Trophoblast cell (in vitro differentiated cells and primary cell): Measurements from ENCODE around the gene MKLN1.
A peak's percentile ranks its signal among the peaks of the same experiment; 100 is the strongest.

ENCODE experiments used
- DNase-seq, 2 donors: peaks; one replicate each; pipeline ENCODE4 v3.0.0-alpha.2; 2016
- H2AFZ ChIP-seq: 2 replicates; pipeline ENCODE4 v1.6.1; 2013; ENCODE audit warnings: low read length, moderate library complexity, mild to moderate bottlenecking; ENCODE audit not compliant: insufficient read depth, poor library complexity
- H2AK5ac ChIP-seq: 2 replicates; pipeline ENCODE4 v1.6.1; 2013; ENCODE audit warnings: mild to moderate bottlenecking, low read length
- H2BK120ac ChIP-seq: 2 replicates; pipeline ENCODE4 v1.6.1; 2013; ENCODE audit warnings: low read length, mild to moderate bottlenecking, moderate library complexity; ENCODE audit not compliant: insufficient read depth, poor library complexity
- H2BK12ac ChIP-seq: 2 replicates; pipeline ENCODE4 v1.6.1; 2013; ENCODE audit warnings: mild to moderate bottlenecking, low read length, moderate library complexity
- H2BK5ac ChIP-seq: 2 replicates; pipeline ENCODE4 v1.6.1; 2013; ENCODE audit warnings: low read length, low read depth, moderate library complexity, mild to moderate bottlenecking; ENCODE audit not compliant: poor library complexity
- H3K14ac ChIP-seq: 2 replicates; pipeline ENCODE4 v1.6.1; 2013; ENCODE audit warnings: mild to moderate bottlenecking, low read length
- H3K18ac ChIP-seq: 2 replicates; pipeline ENCODE4 v1.6.1; 2013; ENCODE audit warnings: mild to moderate bottlenecking, low read length
- H3K23ac ChIP-seq: 2 replicates; pipeline ENCODE4 v1.6.1; 2013; ENCODE audit warnings: low read length
- H3K27ac ChIP-seq: 2 replicates; pipeline ENCODE4 v1.5.1; 2013; ENCODE audit warnings: low read depth, mild to moderate bottlenecking, inconsistent platforms, low read length, moderate library complexity
- H3K27me3 ChIP-seq: 2 replicates; pipeline ENCODE4 v1.6.1; 2013; ENCODE audit warnings: inconsistent platforms, mild to moderate bottlenecking, low read length, moderate library complexity; ENCODE audit not compliant: insufficient read depth
- H3K36me3 ChIP-seq, 2 experiments: 1 replicate in 1 of 2; 2 replicates in 1 of 2; pipeline ENCODE4 v1.6.1; 2013; ENCODE audit warnings: low read length in 2 of 2, mild to moderate bottlenecking in 2 of 2, moderate library complexity in 1 of 2; ENCODE audit not compliant: insufficient read depth in 2 of 2, control insufficient read depth in 1 of 2
- H3K4ac ChIP-seq: 2 replicates; pipeline ENCODE4 v1.6.1; 2013; ENCODE audit warnings: low read depth, mild to moderate bottlenecking, low read length, moderate library complexity
- H3K4me1 ChIP-seq, 2 experiments: 1 replicate in 1 of 2; 2 replicates in 1 of 2; pipeline ENCODE4 v1.6.1; 2013; ENCODE audit warnings: low read length in 2 of 2, mild to moderate bottlenecking in 2 of 2, moderate library complexity in 1 of 2; ENCODE audit not compliant: insufficient read depth in 2 of 2, control insufficient read depth in 1 of 2
- H3K4me2 ChIP-seq: 2 replicates; pipeline ENCODE4 v1.6.1; 2013; ENCODE audit warnings: inconsistent platforms, mild to moderate bottlenecking, low read length, moderate library complexity
- H3K4me3 ChIP-seq: 2 replicates; pipeline ENCODE4 v1.5.1; 2013; ENCODE audit warnings: mild to moderate bottlenecking, low read depth, low read length, inconsistent platforms
- H3K79me1 ChIP-seq: one replicate; pipeline ENCODE4 v1.6.1; 2013; ENCODE audit warnings: low read length
- H3K79me2 ChIP-seq: 2 replicates; pipeline ENCODE4 v1.6.1; 2013; ENCODE audit warnings: low read length, mild to moderate bottlenecking; ENCODE audit not compliant: control insufficient read depth, insufficient read depth, poor library complexity
- H3K9ac ChIP-seq: 2 replicates; pipeline ENCODE4 v1.6.1; 2013; ENCODE audit warnings: mild to moderate bottlenecking, low read length
- H3K9me3 ChIP-seq: 2 replicates; pipeline ENCODE4 v1.6.1; 2013; ENCODE audit warnings: low read depth, mild to moderate bottlenecking, control low read depth, inconsistent platforms, low read length; ENCODE audit not compliant: insufficient read depth
- H4K12ac ChIP-seq: 2 replicates; pipeline ENCODE4 v1.6.1; 2013; ENCODE audit warnings: low read depth, mild to moderate bottlenecking, low read length, moderate library complexity
- H4K8ac ChIP-seq: 2 replicates; pipeline ENCODE4 v1.6.1; 2013; ENCODE audit warnings: low read depth, mild to moderate bottlenecking, low read length, moderate library complexity
- H4K91ac ChIP-seq: one replicate; pipeline ENCODE4 v1.6.1; 2013; ENCODE audit warnings: low read depth, mild to moderate bottlenecking, low read length, moderate library complexity
- WGBS: extraction: QIAGEN DNeasy Blood & Tissue Kit; methylation state at CpG from one replicate; pipeline ENCODE4 v1.1.7; 2013; ENCODE audit warnings: missing lambda C conversion rate; ENCODE audit not compliant: insufficient read length, insufficient coverage; ENCODE audit errors: extremely low coverage; 5-methylcytosine and 5-hydroxymethylcytosine counted together

The MKLN1 gene

DNA sequence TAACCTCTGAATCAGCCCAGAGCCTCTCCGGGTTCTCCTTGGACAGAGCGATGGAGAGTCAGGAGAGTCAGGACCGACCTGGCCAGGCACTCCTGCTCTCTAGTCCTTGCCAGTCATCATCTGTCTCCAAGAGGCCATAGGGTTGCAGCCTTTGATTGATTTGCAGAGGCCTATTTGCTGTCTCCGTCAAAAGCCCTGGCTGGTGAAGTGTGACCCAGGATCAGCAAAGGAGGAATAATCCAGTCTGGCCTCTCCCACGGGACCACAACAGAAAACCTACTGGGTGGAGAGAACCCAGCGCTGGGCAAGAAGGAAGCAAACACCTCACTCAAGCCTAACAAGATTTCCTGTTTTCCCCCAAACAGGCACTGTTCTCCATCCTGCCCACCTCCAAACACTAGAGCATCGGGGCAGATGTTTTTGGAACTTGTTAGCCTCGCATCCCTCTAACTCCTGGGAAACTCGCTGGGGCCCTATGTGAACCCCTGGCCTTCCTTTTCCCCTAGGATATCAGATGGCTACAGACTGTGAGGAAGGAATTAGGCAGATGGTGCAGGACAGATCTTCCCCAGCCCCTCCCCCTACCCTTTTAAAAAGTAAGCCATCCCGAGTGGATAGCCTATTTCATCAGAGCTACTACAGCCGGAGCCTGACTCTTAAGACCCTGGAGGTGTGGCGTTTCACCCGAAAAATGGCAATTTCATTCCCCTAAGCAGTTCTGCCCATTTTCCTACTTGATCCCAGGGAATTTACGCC lies 174.4 kb downstream of the MKLN1 start:
- Histone ChIP-seq H2BK120ac (no peak overlapping the region), H4K91ac (no peak overlapping the region), H2AK5ac (no peak overlapping the region), H3K79me1 (no peaks in the 10 kb centered on the region), H2AFZ (no peak overlapping the region), H3K4me2 (no peak overlapping the region), H2BK12ac (no peak overlapping the region), H2BK5ac (no peak overlapping the region), H3K9ac (no peak overlapping the region), H3K79me2 (no peaks in the 10 kb centered on the region), H3K27ac (no peak overlapping the region), H3K18ac (no peak overlapping the region), H3K4me3 (no peak overlapping the region), H3K9me3 (no peaks in the 10 kb centered on the region), H3K4me1 (no peaks in the 10 kb centered on the region), H3K36me3 (peaks cover 51 to 64% of the 10 kb centered on the region in 2 experiments), H3K27me3 (no peaks in the 10 kb centered on the region), H3K23ac (no peak overlapping the region), H3K4ac (no peak overlapping the region), H4K8ac (no peak overlapping the region), H3K14ac (no peak overlapping the region), H4K12ac (no peak overlapping the region)
- no peak for DNase-seq
- WGBS, result no CpG with 5 or more reads among the region's 14 CpGs

DNA sequence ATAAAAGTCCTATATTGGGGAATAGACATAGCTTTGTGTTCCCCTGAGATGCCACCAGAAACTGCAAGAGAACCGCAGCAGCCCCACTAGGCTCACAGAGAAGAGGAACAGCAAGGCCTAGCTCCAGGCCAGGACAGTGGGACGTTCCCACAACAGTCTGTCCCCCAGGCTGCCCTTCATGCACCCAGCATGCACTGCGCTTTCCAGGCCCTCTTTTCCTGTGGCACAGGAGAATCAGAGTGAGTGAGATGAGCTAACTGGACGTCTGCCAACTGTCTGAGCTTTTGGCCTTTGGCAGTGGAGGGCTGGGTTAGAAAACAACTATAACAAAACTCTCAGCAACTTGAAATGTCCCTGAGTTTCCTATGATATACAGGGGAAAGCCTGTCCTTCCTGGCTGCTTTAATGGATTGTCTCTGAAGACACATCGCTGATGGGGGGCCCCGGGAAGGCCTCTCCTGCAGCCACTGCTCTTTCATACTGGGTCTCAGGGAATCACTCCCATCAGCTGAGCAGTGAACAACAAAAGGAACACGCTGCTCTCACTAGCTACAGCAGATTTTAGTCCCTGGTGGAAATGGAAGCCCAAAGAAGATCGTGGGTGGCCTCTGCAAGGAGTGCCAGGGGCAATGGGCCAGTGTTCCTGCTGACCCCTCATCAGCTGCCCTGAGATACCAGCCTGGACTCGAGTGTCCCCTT lies 175.3 kb downstream of the MKLN1 start:
- peak overlapping the region; percentile 28 for H3K4me3 ChIP-seq
- H3K27ac ChIP-seq, result no peak overlapping the region
- H4K8ac ChIP-seq, result no peak overlapping the region
- no peak overlapping the region for H3K4me2 ChIP-seq
- no peaks in the 10 kb centered on the region for H3K27me3 ChIP-seq
- no peak for DNase-seq
- H4K12ac ChIP-seq, result no peak overlapping the region
- H3K9ac ChIP-seq, result no peak overlapping the region
- no peak overlapping the region for H3K4ac ChIP-seq
- H2BK12ac ChIP-seq, result no peak overlapping the region
- H3K79me2 ChIP-seq, result no peaks in the 10 kb centered on the region
- peaks cover 51 to 63% of the 10 kb centered on the region in 2 experiments for H3K36me3 ChIP-seq
- WGBS, result no CpG with 5 or more reads among the region's 9 CpGs
- no peak overlapping the region for H2BK5ac ChIP-seq
- H3K14ac ChIP-seq, result no peak overlapping the region
- H2BK120ac ChIP-seq, result no peak overlapping the region
- no peaks in the 10 kb centered on the region for H3K9me3 ChIP-seq
- no peaks in the 10 kb centered on the region for H3K79me1 ChIP-seq
- H3K18ac ChIP-seq, result no peak overlapping the region
- no peak overlapping the region for H2AK5ac ChIP-seq
- H2AFZ ChIP-seq, result no peak overlapping the region
- H3K4me1 ChIP-seq, result no peaks in the 10 kb centered on the region
- H3K23ac ChIP-seq, result no peak overlapping the region
- H4K91ac ChIP-seq, result no peak overlapping the region

GRCh38 chr7:131503639-131504038 lies 176.0 kb downstream of the MKLN1 start:
- no peak overlapping the region for H2BK120ac ChIP-seq
- no peak overlapping the region for H2AFZ ChIP-seq
- H4K91ac ChIP-seq, result no peak overlapping the region
- H3K4me2 ChIP-seq, result no peak overlapping the region
- no peak overlapping the region for H3K4me3 ChIP-seq
- H3K4me1 ChIP-seq, result no peaks in the 10 kb centered on the region
- no peak overlapping the region for H2AK5ac ChIP-seq
- no peaks in the 10 kb centered on the region for H3K79me2 ChIP-seq
- H2BK5ac ChIP-seq, result no peak overlapping the region
- H3K36me3 ChIP-seq, result peaks cover 51 to 64% of the 10 kb centered on the region in 2 experiments
- H4K8ac ChIP-seq, result no peak overlapping the region
- H3K14ac ChIP-seq, result no peak overlapping the region
- no peak for DNase-seq
- H4K12ac ChIP-seq, result no peak overlapping the region
- no peak overlapping the region for H3K4ac ChIP-seq
- no peaks in the 10 kb centered on the region for H3K79me1 ChIP-seq
- no peak overlapping the region for H3K27ac ChIP-seq
- H3K9ac ChIP-seq, result no peak overlapping the region
- no peak overlapping the region for H2BK12ac ChIP-seq
- no CpG with 5 or more reads among the region's 6 CpGs for WGBS
- no peak overlapping the region for H3K23ac ChIP-seq
- H3K18ac ChIP-seq, result no peak overlapping the region
- no peaks in the 10 kb centered on the region for H3K9me3 ChIP-seq
- no peaks in the 10 kb centered on the region for H3K27me3 ChIP-seq

DNA sequence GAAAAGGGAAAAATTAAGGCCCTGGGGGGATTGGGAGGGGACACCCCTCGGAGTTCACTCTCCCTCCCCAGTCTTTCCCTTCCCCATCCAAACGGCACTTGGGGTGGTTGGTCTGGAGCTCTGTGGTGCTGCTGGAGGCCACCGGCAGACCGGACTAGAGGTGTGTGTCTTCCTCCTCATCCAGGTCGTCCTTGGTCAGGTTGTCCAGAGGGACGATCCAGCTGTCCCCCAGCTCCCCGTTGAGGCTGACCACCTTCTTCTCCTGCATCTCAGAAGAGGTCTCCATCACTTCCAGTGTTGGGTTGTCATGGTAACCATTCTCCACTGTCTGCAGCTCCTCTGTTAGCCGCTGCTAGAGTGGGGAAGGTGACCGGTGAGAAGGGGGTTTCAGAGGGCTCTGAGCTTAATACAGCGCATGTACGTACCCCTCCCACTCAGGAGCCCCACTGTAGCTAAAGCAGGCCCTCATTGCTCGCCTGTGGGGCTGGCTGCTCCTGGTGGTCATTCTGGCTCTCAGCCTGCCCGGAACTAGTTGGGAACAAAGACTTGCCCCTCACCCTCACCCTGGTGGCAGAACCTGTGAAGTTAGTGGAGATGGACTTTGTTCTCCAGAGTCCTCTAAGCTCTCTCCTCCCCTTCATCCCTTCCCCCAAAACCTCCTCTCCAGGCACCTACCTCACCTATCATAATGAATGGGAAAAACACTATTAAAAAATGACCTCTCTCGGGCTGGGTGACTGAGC lies 176.7 kb downstream of the MKLN1 start:
- no peak overlapping the region for H3K14ac ChIP-seq
- H3K23ac ChIP-seq, result no peak overlapping the region
- H2BK120ac ChIP-seq, result no peak overlapping the region
- H3K4me1 ChIP-seq, result no peaks in the 10 kb centered on the region
- no peak overlapping the region for H3K4me3 ChIP-seq
- no peak overlapping the region for H4K8ac ChIP-seq
- no peak overlapping the region for H4K91ac ChIP-seq
- no peak overlapping the region for H2AFZ ChIP-seq
- no peaks in the 10 kb centered on the region for H3K9me3 ChIP-seq
- H2BK12ac ChIP-seq, result no peak overlapping the region
- H3K36me3 ChIP-seq, result peaks cover 56 to 67% of the 10 kb centered on the region in 2 experiments
- DNase-seq, result no peak
- no peak overlapping the region for H3K9ac ChIP-seq
- H3K4me2 ChIP-seq, result no peak overlapping the region
- WGBS, result no CpG with 5 or more reads among the region's 14 CpGs
- no peak overlapping the region for H3K27ac ChIP-seq
- no peak overlapping the region for H4K12ac ChIP-seq
- H3K4ac ChIP-seq, result no peak overlapping the region
- no peaks in the 10 kb centered on the region for H3K79me1 ChIP-seq
- H3K27me3 ChIP-seq, result no peaks in the 10 kb centered on the region
- no peak overlapping the region for H3K18ac ChIP-seq
- no peak overlapping the region for H2BK5ac ChIP-seq
- H3K79me2 ChIP-seq, result no peaks in the 10 kb centered on the region
- no peak overlapping the region for H2AK5ac ChIP-seq
